ENCODE results near the gene NDUFAF4.

NDUFAF4 gene

GRCh38 chr6:96911751-96912150 is 14.1 kb upstream of the NDUFAF4 start:
- H3K36me3 ChIP-seq (ENCODE audit: control insufficient read depth in 1 of 2, insufficient read depth in 2 of 2, low read length in 2 of 2) = no peaks in the 10 kb centered on the region
- no peak overlapping the region for H2BK5ac ChIP-seq (ENCODE audit: low read depth, low read length, poor library complexity)
- H3K27me3 ChIP-seq (ENCODE audit: insufficient read depth, low read length) = no peaks in the 10 kb centered on the region
- no peak overlapping the region for H3K4me3 ChIP-seq (ENCODE audit: low read depth, low read length)
- H3K79me2 ChIP-seq (ENCODE audit: control insufficient read depth, insufficient read depth, low read length, poor library complexity) = no peaks in the 10 kb centered on the region
- H3K4ac ChIP-seq (ENCODE audit: low read depth, low read length) = no peak overlapping the region
- no peak overlapping the region for H4K8ac ChIP-seq (ENCODE audit: low read depth, low read length)
- no peak overlapping the region for H4K91ac ChIP-seq (ENCODE audit: low read depth, low read length)
- no peaks in the 10 kb centered on the region for H3K79me1 ChIP-seq (ENCODE audit: low read length)
- H3K18ac ChIP-seq (ENCODE audit: low read length) = no peak overlapping the region
- H3K27ac ChIP-seq (ENCODE audit: low read depth, low read length) = no peak overlapping the region
- H2AK5ac ChIP-seq (ENCODE audit: low read length) = no peak overlapping the region
- no peak overlapping the region for H3K4me2 ChIP-seq (ENCODE audit: low read length)
- no peak overlapping the region for H2BK12ac ChIP-seq (ENCODE audit: low read length)
- H3K9me3 ChIP-seq (ENCODE audit: insufficient read depth, low read depth, low read length) = no peaks in the 10 kb centered on the region
- no peak overlapping the region for H4K12ac ChIP-seq (ENCODE audit: low read depth, low read length)
- no CpG with 5 or more reads among the region's 4 CpGs for WGBS (ENCODE audit: extremely low coverage, insufficient coverage, insufficient read length)
- DNase-seq = no peak
- H3K23ac ChIP-seq (ENCODE audit: low read length) = no peak overlapping the region
- H3K4me1 ChIP-seq (ENCODE audit: control insufficient read depth in 1 of 2, insufficient read depth in 2 of 2, low read length in 2 of 2) = no peaks in the 10 kb centered on the region
- no peak overlapping the region for H3K14ac ChIP-seq (ENCODE audit: low read length)
- H2BK120ac ChIP-seq (ENCODE audit: insufficient read depth, low read length, poor library complexity) = no peak overlapping the region
- no peak overlapping the region for H2AFZ ChIP-seq (ENCODE audit: insufficient read depth, low read length, poor library complexity)
- H3K9ac ChIP-seq (ENCODE audit: low read length) = no peak overlapping the region

DNA sequence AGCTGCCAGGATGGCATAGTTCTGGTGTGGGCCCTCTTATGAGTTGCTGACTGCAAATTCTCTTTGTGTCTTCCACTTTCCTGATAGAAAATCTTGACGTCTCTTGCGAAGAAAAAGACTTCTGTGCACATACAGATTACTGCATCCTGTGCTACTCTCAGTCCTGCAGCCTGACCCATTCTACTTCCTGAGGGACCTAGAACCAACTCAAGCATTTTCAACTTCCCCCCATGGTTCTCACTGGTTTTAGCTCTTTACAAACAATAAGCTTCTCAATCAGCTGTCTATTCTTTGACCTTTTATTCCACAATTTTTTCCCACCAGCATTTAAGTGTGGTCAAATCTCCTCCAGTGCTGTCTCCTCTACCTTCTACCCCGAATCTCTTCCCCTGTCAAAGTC is 13.5 kb upstream of the NDUFAF4 start:
- H3K27me3 ChIP-seq (ENCODE audit: insufficient read depth, low read length) = no peaks in the 10 kb centered on the region
- H3K4me2 ChIP-seq (ENCODE audit: low read length) = no peak overlapping the region
- no peak overlapping the region for H2BK120ac ChIP-seq (ENCODE audit: insufficient read depth, low read length, poor library complexity)
- no peak overlapping the region for H3K27ac ChIP-seq (ENCODE audit: low read depth, low read length)
- WGBS (ENCODE audit: extremely low coverage, insufficient coverage, insufficient read length) = no CpG with 5 or more reads among the region's 3 CpGs
- H3K79me1 ChIP-seq (ENCODE audit: low read length) = no peaks in the 10 kb centered on the region
- no peak overlapping the region for H3K4ac ChIP-seq (ENCODE audit: low read depth, low read length)
- no peak for DNase-seq
- H3K4me1 ChIP-seq (ENCODE audit: control insufficient read depth in 1 of 2, insufficient read depth in 2 of 2, low read length in 2 of 2) = no peaks in the 10 kb centered on the region
- no peak overlapping the region for H2AK5ac ChIP-seq (ENCODE audit: low read length)
- H3K18ac ChIP-seq (ENCODE audit: low read length) = no peak overlapping the region
- H3K4me3 ChIP-seq (ENCODE audit: low read depth, low read length) = no peak overlapping the region
- no peaks in the 10 kb centered on the region for H3K36me3 ChIP-seq (ENCODE audit: control insufficient read depth in 1 of 2, insufficient read depth in 2 of 2, low read length in 2 of 2)
- no peak overlapping the region for H3K9ac ChIP-seq (ENCODE audit: low read length)
- H4K8ac ChIP-seq (ENCODE audit: low read depth, low read length) = no peak overlapping the region
- H2AFZ ChIP-seq (ENCODE audit: insufficient read depth, low read length, poor library complexity) = no peak overlapping the region
- no peak overlapping the region for H4K12ac ChIP-seq (ENCODE audit: low read depth, low read length)
- H3K79me2 ChIP-seq (ENCODE audit: control insufficient read depth, insufficient read depth, low read length, poor library complexity) = no peaks in the 10 kb centered on the region
- no peak overlapping the region for H3K23ac ChIP-seq (ENCODE audit: low read length)
- no peaks in the 10 kb centered on the region for H3K9me3 ChIP-seq (ENCODE audit: insufficient read depth, low read depth, low read length)
- no peak overlapping the region for H2BK5ac ChIP-seq (ENCODE audit: low read depth, low read length, poor library complexity)
- H4K91ac ChIP-seq (ENCODE audit: low read depth, low read length) = no peak overlapping the region
- H2BK12ac ChIP-seq (ENCODE audit: low read length) = no peak overlapping the region
- H3K14ac ChIP-seq (ENCODE audit: low read length) = no peak overlapping the region

- Histone ChIP-seq H3K14ac (ENCODE audit: low read length) (no peak overlapping the region), H2BK12ac (ENCODE audit: low read length) (no peak overlapping the region), H3K4ac (ENCODE audit: low read depth, low read length) (no peak overlapping the region), H4K8ac (ENCODE audit: low read depth, low read length) (no peak overlapping the region), H3K79me2 (ENCODE audit: control insufficient read depth, insufficient read depth, low read length, poor library complexity) (no peaks in the 10 kb centered on the region), H4K91ac (ENCODE audit: low read depth, low read length) (no peak overlapping the region), H3K36me3 (ENCODE audit: control insufficient read depth in 1 of 2, insufficient read depth in 2 of 2, low read length in 2 of 2) (no peaks in the 10 kb centered on the region), H3K4me1 (ENCODE audit: control insufficient read depth in 1 of 2, insufficient read depth in 2 of 2, low read length in 2 of 2) (no peaks in the 10 kb centered on the region), H2AFZ (ENCODE audit: insufficient read depth, low read length, poor library complexity) (no peak overlapping the region), H2BK120ac (ENCODE audit: insufficient read depth, low read length, poor library complexity) (no peak overlapping the region), H3K4me3 (ENCODE audit: low read depth, low read length) (no peak overlapping the region), H2BK5ac (ENCODE audit: low read depth, low read length, poor library complexity) (no peak overlapping the region), H2AK5ac (ENCODE audit: low read length) (no peak overlapping the region), H4K12ac (ENCODE audit: low read depth, low read length) (no peak overlapping the region), H3K9ac (ENCODE audit: low read length) (no peak overlapping the region), H3K4me2 (ENCODE audit: low read length) (no peak overlapping the region), H3K27ac (ENCODE audit: low read depth, low read length) (no peak overlapping the region), H3K18ac (ENCODE audit: low read length) (no peak overlapping the region), H3K9me3 (ENCODE audit: insufficient read depth, low read depth, low read length) (no peaks in the 10 kb centered on the region), H3K79me1 (ENCODE audit: low read length) (no peaks in the 10 kb centered on the region), H3K27me3 (ENCODE audit: insufficient read depth, low read length) (no peaks in the 10 kb centered on the region), H3K23ac (ENCODE audit: low read length) (no peak overlapping the region)
- DNase-seq = no peak
- no CpG with 5 or more reads among the region's 2 CpGs for WGBS (ENCODE audit: extremely low coverage, insufficient coverage, insufficient read length)
Observed at GRCh38 chr6:96909811-96910210, 12.1 kb upstream of the NDUFAF4 start.

DNA sequence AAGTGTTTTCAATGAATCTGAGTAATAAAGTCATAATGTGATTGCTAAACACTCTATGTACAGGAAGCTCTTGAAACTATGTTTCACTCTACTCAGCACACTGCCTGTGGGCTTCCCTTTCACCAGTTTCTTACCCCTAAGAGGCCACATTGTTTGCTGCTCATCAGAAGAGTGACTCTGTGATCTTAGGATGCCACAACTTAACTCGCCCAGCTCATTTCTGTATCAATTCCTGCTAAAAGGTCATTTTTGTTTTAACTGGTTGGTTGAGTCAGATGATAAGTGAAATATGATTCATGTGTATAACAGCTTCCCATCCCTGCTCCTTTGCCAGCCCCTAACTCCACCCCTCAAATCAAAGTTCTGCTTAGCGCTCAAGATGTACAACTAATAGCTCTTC is 9.8 kb upstream of the NDUFAF4 start:
- H4K91ac ChIP-seq (ENCODE audit: low read depth, low read length) = no peak overlapping the region
- no CpG with 5 or more reads among the region's 2 CpGs for WGBS (ENCODE audit: extremely low coverage, insufficient coverage, insufficient read length)

More for the DNA sequence above, 9.8 kb upstream of the NDUFAF4 start:
- Histone ChIP-seq H3K27me3 (ENCODE audit: insufficient read depth, low read length) (no peaks in the 10 kb centered on the region), H2BK5ac (ENCODE audit: low read depth, low read length, poor library complexity) (no peak overlapping the region), H4K8ac (ENCODE audit: low read depth, low read length) (no peak overlapping the region), H3K4me2 (ENCODE audit: low read length) (no peak overlapping the region), H3K36me3 (ENCODE audit: control insufficient read depth in 1 of 2, insufficient read depth in 2 of 2, low read length in 2 of 2) (no peaks in the 10 kb centered on the region), H3K4me1 (ENCODE audit: control insufficient read depth in 1 of 2, insufficient read depth in 2 of 2, low read length in 2 of 2) (no peaks in the 10 kb centered on the region), H2AFZ (ENCODE audit: insufficient read depth, low read length, poor library complexity) (no peak overlapping the region), H3K23ac (ENCODE audit: low read length) (no peak overlapping the region), H2AK5ac (ENCODE audit: low read length) (no peak overlapping the region), H2BK120ac (ENCODE audit: insufficient read depth, low read length, poor library complexity) (no peak overlapping the region), H4K12ac (ENCODE audit: low read depth, low read length) (no peak overlapping the region), H3K79me1 (ENCODE audit: low read length) (no peaks in the 10 kb centered on the region), H3K9ac (ENCODE audit: low read length) (no peak overlapping the region), H3K9me3 (ENCODE audit: insufficient read depth, low read depth, low read length) (no peaks in the 10 kb centered on the region), H2BK12ac (ENCODE audit: low read length) (no peak overlapping the region), H3K79me2 (ENCODE audit: control insufficient read depth, insufficient read depth, low read length, poor library complexity) (no peaks in the 10 kb centered on the region), H3K18ac (ENCODE audit: low read length) (no peak overlapping the region), H3K4ac (ENCODE audit: low read depth, low read length) (no peak overlapping the region), H3K4me3 (ENCODE audit: low read depth, low read length) (no peak overlapping the region), H3K27ac (ENCODE audit: low read depth, low read length) (no peak overlapping the region), H3K14ac (ENCODE audit: low read length) (no peak overlapping the region)
- DNase-seq = no peak
